C4-2B (cell line): ENCODE data around the gene CACNA2D3.

Experiments used
- ZFX ChIP-seq: fragments of 450-650 bp; IDR thresholded peaks from 2 replicates; pipeline ENCODE4 v1.6.1; 2017
- TF ChIP-seq, protein P1 (sequence below): fragments of 450-650 bp; conservative IDR thresholded peaks from 2 replicates; pipeline ENCODE4 v1.5.1; 2017; ENCODE audit warnings: mild to moderate bottlenecking

DNA sequence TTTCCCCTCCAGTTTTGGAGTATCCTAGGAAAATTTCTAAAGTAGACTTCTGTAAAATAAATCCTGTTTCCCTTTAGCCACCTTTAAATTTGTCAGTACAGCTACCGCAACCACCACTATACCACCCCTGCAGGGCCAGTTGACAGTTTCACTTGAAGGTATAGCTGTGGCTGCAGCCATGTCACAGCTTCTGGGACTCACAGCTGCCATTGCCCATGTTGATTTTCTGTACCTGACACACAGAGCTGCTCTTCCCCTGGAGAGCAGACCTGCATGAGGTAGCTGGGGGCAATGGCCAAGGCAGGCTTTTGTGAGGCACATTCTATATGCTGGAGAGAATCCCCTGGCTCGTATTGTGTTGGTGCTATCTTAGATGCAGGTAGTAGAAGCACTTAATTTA, 460.1 kb downstream of the CACNA2D3 start:
- TF ChIP-seq, protein P1, sequence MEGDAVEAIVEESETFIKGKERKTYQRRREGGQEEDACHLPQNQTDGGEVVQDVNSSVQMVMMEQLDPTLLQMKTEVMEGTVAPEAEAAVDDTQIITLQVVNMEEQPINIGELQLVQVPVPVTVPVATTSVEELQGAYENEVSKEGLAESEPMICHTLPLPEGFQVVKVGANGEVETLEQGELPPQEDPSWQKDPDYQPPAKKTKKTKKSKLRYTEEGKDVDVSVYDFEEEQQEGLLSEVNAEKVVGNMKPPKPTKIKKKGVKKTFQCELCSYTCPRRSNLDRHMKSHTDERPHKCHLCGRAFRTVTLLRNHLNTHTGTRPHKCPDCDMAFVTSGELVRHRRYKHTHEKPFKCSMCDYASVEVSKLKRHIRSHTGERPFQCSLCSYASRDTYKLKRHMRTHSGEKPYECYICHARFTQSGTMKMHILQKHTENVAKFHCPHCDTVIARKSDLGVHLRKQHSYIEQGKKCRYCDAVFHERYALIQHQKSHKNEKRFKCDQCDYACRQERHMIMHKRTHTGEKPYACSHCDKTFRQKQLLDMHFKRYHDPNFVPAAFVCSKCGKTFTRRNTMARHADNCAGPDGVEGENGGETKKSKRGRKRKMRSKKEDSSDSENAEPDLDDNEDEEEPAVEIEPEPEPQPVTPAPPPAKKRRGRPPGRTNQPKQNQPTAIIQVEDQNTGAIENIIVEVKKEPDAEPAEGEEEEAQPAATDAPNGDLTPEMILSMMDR: no peak
- no peak for TF ChIP-seq ZFX
